GM10266 (cell line): ENCODE measurements around the gene PLXND1.

Experiments
- DNase-seq: peaks from one replicate; pipeline ENCODE4 v3.0.0; 2012; ENCODE audit errors: extremely low spot score
- TF ChIP-seq, protein P1 (sequence below): IDR thresholded peaks from 2 replicates; pipeline ENCODE4 v1.5.1; 2012; ENCODE audit warnings: mild to moderate bottlenecking, low read depth; ENCODE audit not compliant: control insufficient read depth, insufficient read depth; ENCODE audit errors: missing control alignments

PLXND1 gene

DNA sequence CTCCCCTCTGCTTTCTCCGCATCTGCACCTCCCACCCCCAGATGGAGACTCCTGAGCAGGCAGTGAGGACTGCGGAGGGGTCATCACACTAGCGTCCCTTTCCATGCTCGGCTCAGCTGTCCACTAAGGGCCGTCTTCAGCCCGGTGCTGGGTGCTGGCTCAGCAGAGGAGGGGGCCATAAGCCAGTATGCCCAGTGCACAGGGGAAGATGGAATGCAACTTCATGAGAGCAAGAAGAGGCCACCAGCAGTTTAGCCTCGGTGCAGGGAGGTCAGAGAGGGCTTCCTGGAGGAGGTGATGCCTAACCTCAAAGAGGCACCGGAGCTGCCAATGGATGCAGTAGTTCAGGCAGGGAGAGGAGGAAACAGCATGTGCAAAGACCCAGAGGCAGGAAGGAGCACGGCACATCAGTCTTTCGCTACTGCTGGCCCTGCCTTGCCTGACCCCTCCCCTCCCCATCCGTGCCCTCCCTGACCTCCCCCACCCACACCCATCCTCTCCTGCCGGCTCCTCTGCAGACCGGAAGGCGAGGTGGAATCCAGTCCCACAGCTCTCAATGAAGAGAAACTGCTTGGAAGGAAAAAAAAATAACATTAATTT, 15.2 kb upstream of the PLXND1 start:
- DNase-seq: no peak
- TF ChIP-seq, protein P1, sequence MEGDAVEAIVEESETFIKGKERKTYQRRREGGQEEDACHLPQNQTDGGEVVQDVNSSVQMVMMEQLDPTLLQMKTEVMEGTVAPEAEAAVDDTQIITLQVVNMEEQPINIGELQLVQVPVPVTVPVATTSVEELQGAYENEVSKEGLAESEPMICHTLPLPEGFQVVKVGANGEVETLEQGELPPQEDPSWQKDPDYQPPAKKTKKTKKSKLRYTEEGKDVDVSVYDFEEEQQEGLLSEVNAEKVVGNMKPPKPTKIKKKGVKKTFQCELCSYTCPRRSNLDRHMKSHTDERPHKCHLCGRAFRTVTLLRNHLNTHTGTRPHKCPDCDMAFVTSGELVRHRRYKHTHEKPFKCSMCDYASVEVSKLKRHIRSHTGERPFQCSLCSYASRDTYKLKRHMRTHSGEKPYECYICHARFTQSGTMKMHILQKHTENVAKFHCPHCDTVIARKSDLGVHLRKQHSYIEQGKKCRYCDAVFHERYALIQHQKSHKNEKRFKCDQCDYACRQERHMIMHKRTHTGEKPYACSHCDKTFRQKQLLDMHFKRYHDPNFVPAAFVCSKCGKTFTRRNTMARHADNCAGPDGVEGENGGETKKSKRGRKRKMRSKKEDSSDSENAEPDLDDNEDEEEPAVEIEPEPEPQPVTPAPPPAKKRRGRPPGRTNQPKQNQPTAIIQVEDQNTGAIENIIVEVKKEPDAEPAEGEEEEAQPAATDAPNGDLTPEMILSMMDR: no peak

DNA sequence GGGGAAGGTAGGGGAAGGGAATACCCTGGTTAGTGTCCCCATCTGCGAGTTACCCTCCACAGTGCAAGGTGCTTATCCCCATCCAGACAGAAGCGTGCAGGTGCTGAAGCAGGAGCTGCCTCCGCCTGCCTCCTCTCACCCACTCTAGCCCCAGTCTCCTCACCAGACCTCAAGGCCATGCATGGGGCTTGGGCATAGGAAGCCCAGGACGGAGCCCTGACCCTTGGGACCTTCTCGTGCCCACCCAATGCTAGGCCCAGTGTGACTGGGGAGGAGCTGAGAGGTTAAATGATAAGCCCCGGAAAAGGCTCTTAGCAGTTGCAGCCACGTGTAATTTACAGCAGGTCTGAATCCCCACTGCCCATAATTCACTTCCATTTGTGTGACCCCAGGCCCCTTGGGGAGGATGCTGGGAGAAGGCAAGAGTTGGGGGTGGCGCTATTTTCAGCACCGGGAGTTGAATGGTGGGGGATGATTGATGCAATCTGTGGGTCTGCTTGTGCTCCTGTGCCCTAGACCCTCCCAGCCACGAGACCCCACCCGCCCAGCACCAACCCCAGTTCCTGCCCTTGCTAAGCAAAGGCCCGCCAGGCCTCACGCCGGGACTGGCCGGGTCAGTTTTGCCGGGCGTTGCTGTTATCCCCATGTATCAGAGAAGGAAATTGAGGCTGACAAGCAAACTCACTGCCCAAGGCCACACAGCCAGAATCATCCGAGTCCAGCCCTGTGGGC, 14.5 kb upstream of the PLXND1 start:
- no peak for DNase-seq
- TF ChIP-seq, protein P1: no peak

DNA sequence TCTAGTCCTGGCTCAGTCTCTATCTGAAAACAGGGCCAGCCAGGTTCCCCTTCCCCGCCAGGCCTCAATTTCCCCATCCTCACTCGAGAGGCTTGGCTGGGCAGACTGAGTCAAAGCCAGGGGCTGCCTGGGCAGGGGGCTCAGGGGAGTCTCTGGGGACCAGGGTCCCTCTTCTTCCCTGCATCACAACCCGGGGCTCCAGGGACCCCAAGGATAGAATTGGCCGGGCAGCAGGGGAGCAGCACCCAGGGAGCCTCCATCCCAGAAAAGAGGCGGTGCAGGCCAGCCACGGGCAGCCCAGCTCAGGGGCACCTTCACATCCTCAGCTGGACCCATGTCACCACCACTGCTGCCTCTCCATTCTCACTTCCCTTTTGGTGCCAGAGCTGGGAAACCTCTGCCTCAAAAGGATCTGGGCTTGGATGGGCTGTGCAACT, 13.3 kb upstream of the PLXND1 start:
- no peak for DNase-seq
- TF ChIP-seq, protein P1: no peak

DNA sequence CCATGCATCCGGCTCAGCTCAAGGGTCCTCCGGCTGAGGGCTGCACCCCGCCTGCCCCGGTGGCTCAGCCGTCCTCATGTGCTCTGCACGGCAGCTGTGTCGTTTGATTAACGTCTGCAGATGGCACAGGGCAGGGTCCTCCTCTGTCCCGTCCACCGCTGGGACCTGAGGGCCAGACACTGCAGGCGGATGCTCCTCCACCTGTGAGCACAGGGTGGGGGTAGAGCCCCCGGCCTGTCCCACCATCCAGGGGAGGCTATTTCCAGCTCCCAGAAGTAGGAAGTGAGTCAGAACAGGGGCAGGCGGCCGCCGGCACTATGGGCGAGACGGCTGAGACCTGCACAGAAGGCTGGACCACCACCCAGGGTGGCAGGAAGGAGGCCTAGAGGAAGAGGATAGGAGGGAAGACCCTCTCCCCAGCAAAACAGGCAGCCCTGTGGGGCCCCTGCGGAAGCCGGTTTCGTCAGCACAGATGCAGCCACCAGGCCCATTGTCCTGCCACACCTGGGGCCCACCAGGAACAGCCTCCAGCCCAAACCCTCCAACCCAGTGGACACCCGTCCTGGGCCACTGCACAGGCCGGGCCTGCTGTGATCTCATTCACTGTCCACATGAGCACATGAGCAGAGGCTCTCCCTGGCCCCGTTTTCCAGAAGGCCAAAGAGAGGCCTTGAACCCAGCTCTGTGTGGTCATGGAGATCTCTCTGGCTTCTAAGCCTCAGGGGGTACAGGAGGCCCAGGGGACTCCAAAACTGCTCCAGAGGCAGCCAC, 12.6 kb upstream of the PLXND1 start:
- TF ChIP-seq, protein P1: no peak
- DNase-seq: no peak

DNA sequence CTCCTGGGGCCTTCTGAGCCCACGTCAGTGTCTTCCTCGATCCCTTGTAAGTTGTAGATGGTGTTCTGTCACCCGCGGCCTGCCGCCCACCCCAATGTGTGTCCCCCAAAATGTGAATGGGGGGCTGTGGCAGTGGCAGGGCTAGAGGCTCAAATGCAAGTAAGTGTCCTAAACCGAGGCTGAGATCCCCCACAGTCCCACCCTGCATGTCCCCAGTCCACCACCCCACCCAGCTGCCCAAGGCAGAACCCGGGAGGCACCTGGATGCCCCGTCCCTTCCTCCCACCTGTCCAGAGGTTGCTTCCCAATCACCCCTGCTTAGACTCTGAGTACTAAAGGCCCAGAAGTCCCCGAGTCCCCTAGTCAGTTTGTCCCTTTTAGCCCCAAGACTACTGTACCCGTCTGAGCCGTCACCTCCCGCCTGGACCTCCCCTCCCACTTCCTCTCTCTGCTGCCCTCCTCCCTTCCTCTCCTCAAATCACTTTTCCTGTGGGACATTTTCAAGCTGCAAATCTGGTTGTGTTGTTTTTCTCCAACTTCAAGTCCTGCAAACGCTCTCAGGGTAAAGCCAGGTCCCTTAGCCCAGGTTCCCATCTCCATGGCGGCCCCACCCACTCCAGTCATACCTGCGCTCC, 11.8 kb upstream of the PLXND1 start:
- TF ChIP-seq, protein P1: no peak
- DNase-seq: no peak

DNA sequence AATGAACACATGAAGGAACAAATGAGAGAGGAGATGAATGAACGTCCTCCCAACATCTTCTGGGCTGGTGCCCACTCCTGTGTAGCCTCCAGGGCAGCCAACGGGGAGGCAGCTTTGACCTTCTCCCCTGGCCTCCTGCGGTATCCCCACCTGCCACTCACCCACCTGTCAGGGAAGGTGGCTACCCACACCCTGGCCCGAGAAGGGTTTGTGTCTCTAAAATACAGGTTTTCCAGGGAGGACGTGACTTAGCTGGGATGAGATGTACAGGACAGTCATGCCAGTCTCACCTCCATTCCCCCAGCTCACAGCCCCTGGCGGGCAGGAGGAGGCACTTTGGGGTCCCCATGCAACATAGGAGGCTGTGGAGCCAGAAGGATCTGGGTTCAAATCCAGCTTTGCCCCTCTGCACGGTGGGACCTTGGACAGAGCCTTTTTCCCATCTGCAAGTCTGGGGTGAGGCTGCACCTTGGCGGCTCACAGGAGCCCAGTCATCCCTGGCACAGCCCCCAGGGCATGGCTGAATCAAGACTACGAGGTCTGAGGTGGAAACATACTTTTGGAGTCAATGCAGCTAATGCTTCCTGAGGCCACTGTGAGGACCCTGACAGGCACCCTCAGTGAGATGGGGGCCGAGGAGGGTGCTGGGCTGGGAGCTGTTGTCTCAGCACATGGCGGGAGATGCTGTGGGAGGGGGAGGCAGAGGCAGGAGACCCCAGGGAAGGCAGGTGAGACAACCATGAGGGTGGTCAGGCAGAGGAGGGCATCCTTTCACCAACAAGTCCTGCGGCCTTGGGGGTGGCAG, 11.1 kb upstream of the PLXND1 start:
- DNase-seq: no peak
- TF ChIP-seq, protein P1: no peak
